ENCODE results near the gene NUP155. TPM values are rescaled to one million over a fixed set of nuclear protein-coding genes. Genes with fewer than 3 reads are reported as not detected.

Gene NUP155
- polyA plus RNA-seq, 3 donors = 25.2 to 30.6 (median 26.9) TPM

Other genes starting within 250 kb of the NUP155 start
- 10 to 100 TPM; 30.0 to 37.9 (median 33.7) TPM for gene CPLANE1, start 121.7 kb downstream of the NUP155 start, polyA plus RNA-seq (ENCODE audit: insufficient read length in 3 of 3)
- 10 to 100 TPM; 47.0 to 56.5 (median 53.3) TPM for gene WDR70, start 8.2 kb upstream of the NUP155 start, polyA plus RNA-seq (ENCODE audit: insufficient read length in 3 of 3)

All from renal cortex interstitium (tissue), 3 donors.